Chondrocyte (in vitro differentiated cells): ENCODE measurements around the gene CDH22. TPM values are rescaled to one million over a fixed set of nuclear protein-coding genes. Genes with fewer than 3 reads are reported as not detected.

Experiments
- DNase-seq: peaks from one replicate; pipeline ENCODE4 v3.0.0; 2021; ENCODE audit warnings: mixed read lengths, low spot score
- H3K27ac Mint-ChIP-seq: one replicate; pipeline ENCODE4 v1.8.0; 2021; ENCODE audit warnings: mild to moderate bottlenecking, moderate library complexity, mixed read lengths; ENCODE audit not compliant: unreplicated experiment
- H3K27me3 Mint-ChIP-seq: 2 replicates; pipeline ENCODE4 v1.8.0; 2021; ENCODE audit warnings: low read depth, mixed read lengths
- H3K36me3 Mint-ChIP-seq: 2 replicates; pipeline ENCODE4 v1.8.0; 2021; ENCODE audit warnings: low read depth, mixed read lengths
- H3K4me1 Mint-ChIP-seq: 2 replicates; pipeline ENCODE4 v1.8.0; 2021; ENCODE audit warnings: low read depth, mild to moderate bottlenecking, mixed read lengths
- H3K4me3 Mint-ChIP-seq: one replicate; pipeline ENCODE4 v1.8.0; 2021; ENCODE audit warnings: mild to moderate bottlenecking, moderate library complexity, mixed read lengths; ENCODE audit not compliant: unreplicated experiment
- H3K9me3 Mint-ChIP-seq: 2 replicates; pipeline ENCODE4 v1.8.0; 2021; ENCODE audit warnings: low read depth, mixed read lengths
- total RNA-seq: library from RNA; stranded (reverse); gene quantifications from 3 replicates; pipeline ENCODE4 v1.2.1, GENCODE V29; 2021
- TF ChIP-seq, protein P1 (sequence below): fragments of 200-600 bp; sonication (generic); IDR thresholded peaks from 2 replicates; pipeline ENCODE4 v1.5.0; 2021; ENCODE audit warnings: antibody characterized with exemption, mild to moderate bottlenecking, moderate library complexity

Gene CDH22
- total RNA-seq, 1 donor from 2014 or later: not detected

GRCh38 chr20:46300281-46300680 is 8.0 kb downstream of the CDH22 start:
- Mint-ChIP-seq H3K4me1 (no peaks in the 10 kb centered on the region), H3K27ac (no peak overlapping the region), H3K4me3 (no peak overlapping the region), H3K27me3 (peaks cover 83% of the 10 kb centered on the region), H3K9me3 (no peaks in the 10 kb centered on the region), H3K36me3 (no peaks in the 10 kb centered on the region)
- TF ChIP-seq, protein P1, sequence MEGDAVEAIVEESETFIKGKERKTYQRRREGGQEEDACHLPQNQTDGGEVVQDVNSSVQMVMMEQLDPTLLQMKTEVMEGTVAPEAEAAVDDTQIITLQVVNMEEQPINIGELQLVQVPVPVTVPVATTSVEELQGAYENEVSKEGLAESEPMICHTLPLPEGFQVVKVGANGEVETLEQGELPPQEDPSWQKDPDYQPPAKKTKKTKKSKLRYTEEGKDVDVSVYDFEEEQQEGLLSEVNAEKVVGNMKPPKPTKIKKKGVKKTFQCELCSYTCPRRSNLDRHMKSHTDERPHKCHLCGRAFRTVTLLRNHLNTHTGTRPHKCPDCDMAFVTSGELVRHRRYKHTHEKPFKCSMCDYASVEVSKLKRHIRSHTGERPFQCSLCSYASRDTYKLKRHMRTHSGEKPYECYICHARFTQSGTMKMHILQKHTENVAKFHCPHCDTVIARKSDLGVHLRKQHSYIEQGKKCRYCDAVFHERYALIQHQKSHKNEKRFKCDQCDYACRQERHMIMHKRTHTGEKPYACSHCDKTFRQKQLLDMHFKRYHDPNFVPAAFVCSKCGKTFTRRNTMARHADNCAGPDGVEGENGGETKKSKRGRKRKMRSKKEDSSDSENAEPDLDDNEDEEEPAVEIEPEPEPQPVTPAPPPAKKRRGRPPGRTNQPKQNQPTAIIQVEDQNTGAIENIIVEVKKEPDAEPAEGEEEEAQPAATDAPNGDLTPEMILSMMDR: no peak
- DNase-seq: no peak

GRCh38 chr20:46299078-46299477 is 9.2 kb downstream of the CDH22 start:
- H3K9me3 Mint-ChIP-seq: no peaks in the 10 kb centered on the region
- TF ChIP-seq, protein P1: no peak
- no peak for DNase-seq
- H3K36me3 Mint-ChIP-seq: no peaks in the 10 kb centered on the region
- no peaks in the 10 kb centered on the region for H3K4me1 Mint-ChIP-seq
- H3K27me3 Mint-ChIP-seq: peaks cover 85% of the 10 kb centered on the region
- no peak overlapping the region for H3K27ac Mint-ChIP-seq
- H3K4me3 Mint-ChIP-seq: no peak overlapping the region

DNA sequence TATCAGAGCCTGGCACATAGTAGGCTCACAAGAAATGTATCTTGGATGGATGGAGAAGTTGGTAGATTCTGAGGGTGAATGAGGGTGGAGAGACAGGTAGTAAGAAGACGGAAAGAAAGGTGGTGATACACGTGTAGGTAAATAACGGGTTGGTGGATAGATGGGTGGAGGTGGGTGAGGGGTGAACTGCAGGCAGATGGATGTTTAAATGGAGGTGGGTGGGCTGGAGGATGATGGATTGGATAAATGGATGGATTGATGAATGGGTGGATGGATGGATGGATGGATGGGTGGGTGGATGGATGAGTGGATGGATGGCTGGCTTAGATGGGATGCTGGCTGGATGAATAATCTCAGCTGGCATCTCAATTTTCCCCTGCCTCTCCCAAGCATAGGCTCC is 9.9 kb downstream of the CDH22 start:
- Mint-ChIP-seq H3K36me3 (no peaks in the 10 kb centered on the region), H3K27ac (no peak overlapping the region), H3K9me3 (no peaks in the 10 kb centered on the region), H3K4me1 (no peaks in the 10 kb centered on the region), H3K4me3 (no peak overlapping the region), H3K27me3 (peaks cover 81% of the 10 kb centered on the region)
- DNase-seq: no peak
- TF ChIP-seq, protein P1: no peak

DNA sequence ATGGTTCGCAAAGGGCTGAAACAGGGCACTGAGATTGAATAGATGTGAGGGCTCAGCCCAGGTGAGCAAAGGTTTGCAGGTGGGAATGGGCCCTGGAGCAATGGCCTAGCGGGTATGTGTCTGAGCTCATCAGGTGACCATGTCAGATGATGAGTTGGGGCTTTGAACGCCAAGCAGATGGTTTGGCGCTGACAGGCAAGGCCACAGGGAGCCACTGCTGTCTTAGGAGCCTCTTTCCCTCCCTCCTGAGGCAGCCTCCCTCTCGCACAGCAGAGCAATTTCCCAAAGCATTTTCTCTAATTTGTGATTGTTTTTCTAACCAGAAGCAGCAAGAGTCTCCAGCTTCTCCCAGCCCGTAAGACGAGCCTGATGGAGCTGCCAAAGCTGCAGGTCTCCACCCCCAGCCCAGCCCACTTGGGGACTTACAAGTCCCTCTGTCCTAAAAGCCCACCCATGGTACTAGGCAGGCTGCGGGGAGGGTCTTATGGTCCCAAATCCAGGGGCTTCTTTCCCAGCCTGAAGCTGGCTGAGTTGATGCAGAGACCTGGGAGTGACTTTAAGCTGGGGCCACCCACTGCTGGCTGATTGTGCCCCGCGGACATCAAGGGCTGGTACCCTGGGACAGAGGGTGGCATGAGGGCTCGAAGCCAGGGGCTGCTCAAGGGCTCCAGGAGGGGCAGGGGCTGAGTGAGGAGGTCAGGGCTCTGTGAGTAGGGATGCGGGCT is 11.6 kb downstream of the CDH22 start:
- TF ChIP-seq, protein P1: no peak
- H3K9me3 Mint-ChIP-seq: no peaks in the 10 kb centered on the region
- H3K36me3 Mint-ChIP-seq: no peaks in the 10 kb centered on the region
- DNase-seq: no peak
- no peak overlapping the region for H3K4me3 Mint-ChIP-seq
- H3K27ac Mint-ChIP-seq: no peak overlapping the region
- H3K27me3 Mint-ChIP-seq: peaks cover 78% of the 10 kb centered on the region
- H3K4me1 Mint-ChIP-seq: no peaks in the 10 kb centered on the region

DNA sequence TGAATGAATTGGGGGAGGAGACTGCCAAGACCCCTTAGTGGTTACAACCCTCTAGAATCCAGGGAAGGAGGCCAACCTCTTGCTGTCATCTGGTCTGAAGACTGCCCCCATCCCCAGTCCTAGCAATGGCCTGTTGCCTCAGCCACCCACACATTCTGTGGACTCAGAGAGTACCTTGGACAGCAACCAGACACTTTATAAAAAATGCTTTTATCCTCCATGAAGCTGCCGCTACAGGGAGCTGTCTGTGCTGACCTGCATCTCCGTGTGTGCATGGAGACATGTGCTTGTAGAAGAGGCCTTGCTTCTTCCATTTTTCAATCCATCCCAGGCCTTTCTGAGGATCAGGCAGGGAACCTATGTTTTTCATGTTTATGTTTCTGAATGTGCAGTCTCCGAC is 15.2 kb downstream of the CDH22 start:
- no peak overlapping the region for H3K4me3 Mint-ChIP-seq
- peaks cover 66% of the 10 kb centered on the region for H3K27me3 Mint-ChIP-seq
- DNase-seq: no peak
- no peaks in the 10 kb centered on the region for H3K4me1 Mint-ChIP-seq
- H3K9me3 Mint-ChIP-seq: no peaks in the 10 kb centered on the region
- TF ChIP-seq, protein P1: no peak
- H3K27ac Mint-ChIP-seq: no peak overlapping the region
- H3K36me3 Mint-ChIP-seq: no peaks in the 10 kb centered on the region
